ENCODE measurements around the gene HOXC10.

- TF ChIP-seq CTCF (IDR thresholded peaks at IDR 0.05 in 4 of 5, conservative IDR thresholded peaks at IDR 0.05 in 1 of 5) (no peak), POLR2A (IDR thresholded peaks at IDR 0.05) (no peak)
Observed at GRCh38 chr12:54029529-54030441, 44.8 kb downstream of the HOXC10 start.

Measured in gastrocnemius medialis (tissue), 4 donors.